ENCODE measurements around the gene ENOX2. TPM values are rescaled to one million over a fixed set of nuclear protein-coding genes. Genes with fewer than 3 reads are reported as not detected.

The ENOX2 gene
- total and polyA plus RNA-seq, 4 donors, result 9.0 to 39.6 (median 22.7) TPM

DNA sequence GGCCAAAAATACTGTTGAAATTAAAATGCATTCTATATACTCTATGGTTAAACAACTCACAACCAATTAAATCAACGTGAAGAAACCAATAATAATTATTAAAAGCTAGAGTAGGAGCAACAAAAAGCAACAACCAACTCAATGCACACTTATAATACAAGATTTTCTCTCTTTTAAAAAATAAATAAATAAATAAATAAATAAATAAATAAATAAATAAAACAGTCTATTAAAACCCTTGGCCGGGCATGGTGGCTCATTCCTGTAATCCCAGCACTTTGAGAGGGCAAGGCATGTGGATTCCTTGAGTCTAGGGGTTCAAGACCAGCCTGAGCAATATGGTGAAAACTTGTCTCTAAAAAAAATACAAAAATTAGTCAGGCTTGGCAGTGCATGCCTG lies 62.7 kb downstream of the ENOX2 start:
- intact Hi-C loops (cut with DNase I), result no loop called here
- Histone ChIP-seq H3K27me3 (ENCODE audit: control insufficient read depth in 1 of 2, insufficient read depth in 2 of 2, low read length in 1 of 2) (no peaks in the 10 kb centered on the region), H3K36me3 (ENCODE audit: control insufficient read depth in 1 of 2, insufficient read depth in 2 of 2, low read length in 1 of 2) (no peaks in the 10 kb centered on the region), H3K4me1 (ENCODE audit: control insufficient read depth in 1 of 2, insufficient read depth in 2 of 2, low read length in 2 of 2) (no peaks in the 10 kb centered on the region), H3K27ac (ENCODE audit: low read depth in 1 of 2, low read length in 2 of 2) (no peak overlapping the region), H3K4me3 (ENCODE audit: low read length in 2 of 2) (no peak overlapping the region), H3K9me3 (ENCODE audit: control insufficient read depth, low read length) (no peaks in the 10 kb centered on the region)
- 69 to 95% methylated on average over 2 of the region's 2 CpGs for WGBS, 2 donors
- no peak for ATAC-seq (ENCODE audit: low FRiP score)
- no peak for DNase-seq

DNA sequence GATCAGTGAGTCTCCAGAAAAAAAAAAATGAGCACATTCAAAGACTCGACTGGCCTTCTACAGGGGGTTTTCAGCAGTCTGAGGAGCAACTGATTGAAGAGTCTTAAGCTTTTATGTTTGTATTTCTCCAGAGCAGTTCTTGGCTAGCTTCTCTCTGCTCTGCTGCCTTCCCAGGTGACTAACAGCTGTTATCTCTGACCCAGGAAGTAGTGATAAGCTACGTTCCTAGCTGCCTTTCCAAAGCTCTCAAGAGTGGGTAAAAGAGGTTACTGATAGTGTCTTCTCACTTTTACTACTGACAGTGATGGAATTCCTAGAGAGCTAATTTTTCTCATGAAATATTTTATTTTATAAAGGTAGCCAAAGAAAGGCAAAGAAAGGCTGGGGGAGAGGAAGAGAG lies 66.6 kb downstream of the ENOX2 start:
- intact Hi-C loops (cut with DNase I), result no loop called here
- Histone ChIP-seq H3K9me3 (ENCODE audit: control insufficient read depth, low read length) (no peaks in the 10 kb centered on the region), H3K36me3 (ENCODE audit: control insufficient read depth in 1 of 2, insufficient read depth in 2 of 2, low read length in 1 of 2) (no peaks in the 10 kb centered on the region), H3K27ac (ENCODE audit: low read depth in 1 of 2, low read length in 2 of 2) (no peak overlapping the region), H3K27me3 (ENCODE audit: control insufficient read depth in 1 of 2, insufficient read depth in 2 of 2, low read length in 1 of 2) (no peaks in the 10 kb centered on the region), H3K4me3 (ENCODE audit: low read length in 2 of 2) (no peak overlapping the region), H3K4me1 (ENCODE audit: control insufficient read depth in 1 of 2, insufficient read depth in 2 of 2, low read length in 2 of 2) (peaks cover 0 to 2% of the 10 kb centered on the region in 2 donors)
- 15 to 16% methylated on average over 2 of the region's 2 CpGs for WGBS, 2 donors
- no peak for ATAC-seq (ENCODE audit: low FRiP score)
- DNase-seq, result no peak

DNA sequence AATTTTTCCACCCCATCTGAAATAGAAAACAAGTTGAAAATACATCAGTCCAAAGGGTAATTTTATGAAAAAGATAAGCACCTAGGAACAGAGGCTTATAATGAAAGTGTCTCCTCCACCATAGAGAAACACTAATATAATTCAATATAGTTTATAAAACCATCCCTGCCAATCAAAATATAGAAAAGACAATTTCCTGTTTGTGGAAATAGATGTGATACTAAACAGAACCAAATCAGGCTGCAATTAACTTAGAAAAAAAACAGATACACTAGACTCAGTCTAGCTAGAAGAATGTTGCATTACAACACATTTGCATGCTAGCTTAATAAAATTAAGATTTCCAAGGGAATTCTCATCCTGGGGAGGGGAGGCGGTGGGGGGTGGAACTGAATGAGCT lies 68.2 kb downstream of the ENOX2 start:
- no peaks in the 10 kb centered on the region for H3K27me3 ChIP-seq (ENCODE audit: control insufficient read depth in 1 of 2, insufficient read depth in 2 of 2, low read length in 1 of 2)
- peaks cover 0 to 2% of the 10 kb centered on the region in 2 donors for H3K4me1 ChIP-seq (ENCODE audit: control insufficient read depth in 1 of 2, insufficient read depth in 2 of 2, low read length in 2 of 2)
- intact Hi-C loops (cut with DNase I), result no loop called here
- 73 to 93% methylated on average over 1 of the region's 1 CpG for WGBS, 2 donors
- ATAC-seq (ENCODE audit: low FRiP score), result no peak
- no peak overlapping the region for H3K4me3 ChIP-seq (ENCODE audit: low read length in 2 of 2)
- no peaks in the 10 kb centered on the region for H3K36me3 ChIP-seq (ENCODE audit: control insufficient read depth in 1 of 2, insufficient read depth in 2 of 2, low read length in 1 of 2)
- DNase-seq, result no peak
- H3K27ac ChIP-seq (ENCODE audit: low read depth in 1 of 2, low read length in 2 of 2), result no peak overlapping the region
- no peaks in the 10 kb centered on the region for H3K9me3 ChIP-seq (ENCODE audit: control insufficient read depth, low read length)

DNA sequence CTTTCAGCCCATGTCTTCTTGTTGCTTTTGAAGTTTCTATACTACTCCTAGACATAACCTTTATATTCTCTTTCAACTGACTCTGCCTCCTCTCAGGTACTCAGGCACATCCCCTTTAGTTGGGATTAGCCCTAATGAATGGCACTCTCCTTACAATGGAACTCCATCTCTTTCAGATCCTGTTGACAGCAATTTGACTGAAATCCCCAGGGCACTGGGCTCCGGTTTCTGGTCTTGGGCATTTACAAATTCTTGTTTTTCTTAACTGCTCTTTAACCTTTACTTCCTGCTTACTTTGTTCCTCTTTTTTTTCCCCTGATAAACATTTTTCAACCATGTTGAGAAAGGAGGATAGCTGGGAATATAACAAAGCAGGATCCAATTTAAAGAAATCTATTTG lies 68.9 kb downstream of the ENOX2 start:
- H3K9me3 ChIP-seq (ENCODE audit: control insufficient read depth, low read length), result no peaks in the 10 kb centered on the region
- H3K4me3 ChIP-seq (ENCODE audit: low read length in 2 of 2), result no peak overlapping the region
- H3K27ac ChIP-seq (ENCODE audit: low read depth in 1 of 2, low read length in 2 of 2), result no peak overlapping the region
- intact Hi-C loops (cut with DNase I), result no loop called here
- peaks cover 0 to 2% of the 10 kb centered on the region in 2 donors for H3K4me1 ChIP-seq (ENCODE audit: control insufficient read depth in 1 of 2, insufficient read depth in 2 of 2, low read length in 2 of 2)
- DNase-seq (no peak), ATAC-seq (ENCODE audit: low FRiP score) (no peak)
- H3K27me3 ChIP-seq (ENCODE audit: control insufficient read depth in 1 of 2, insufficient read depth in 2 of 2, low read length in 1 of 2), result no peaks in the 10 kb centered on the region
- WGBS, 2 donors, result 22 to 56% methylated on average over 1 of the region's 1 CpG
- H3K36me3 ChIP-seq (ENCODE audit: control insufficient read depth in 1 of 2, insufficient read depth in 2 of 2, low read length in 1 of 2), result no peaks in the 10 kb centered on the region

DNA sequence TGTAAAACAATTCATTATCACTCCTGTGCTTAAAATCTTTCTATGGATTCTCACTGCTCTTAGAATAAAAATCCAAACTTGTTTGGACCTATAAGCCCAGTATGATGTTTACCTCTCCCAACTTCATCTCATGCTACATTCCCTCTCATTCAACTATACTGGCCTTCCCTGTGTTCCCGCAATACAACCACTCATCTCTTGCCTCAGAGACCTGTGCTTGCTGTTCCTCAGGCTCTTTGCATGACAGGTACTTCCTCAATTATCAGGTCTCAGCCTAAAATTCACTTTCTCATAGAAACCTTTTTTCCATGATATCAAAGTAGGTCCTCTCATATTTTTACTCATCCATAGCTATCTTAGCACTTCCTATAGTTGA lies 71.7 kb downstream of the ENOX2 start:
- H3K4me1 ChIP-seq (ENCODE audit: control insufficient read depth in 1 of 2, insufficient read depth in 2 of 2, low read length in 2 of 2), result peaks cover 2% of the 10 kb centered on the region in 2 donors
- DNase-seq, result no peak
- no peak overlapping the region for H3K4me3 ChIP-seq (ENCODE audit: low read length in 2 of 2)
- 81 to 99% methylated on average over 1 of the region's 1 CpG for WGBS, 2 donors
- H3K27me3 ChIP-seq (ENCODE audit: control insufficient read depth in 1 of 2, insufficient read depth in 2 of 2, low read length in 1 of 2), result no peaks in the 10 kb centered on the region
- no peaks in the 10 kb centered on the region for H3K36me3 ChIP-seq (ENCODE audit: control insufficient read depth in 1 of 2, insufficient read depth in 2 of 2, low read length in 1 of 2)
- intact Hi-C loops (cut with DNase I), result no loop called here
- H3K9me3 ChIP-seq (ENCODE audit: control insufficient read depth, low read length), result no peaks in the 10 kb centered on the region
- no peak for ATAC-seq (ENCODE audit: low FRiP score)
- no peak overlapping the region for H3K27ac ChIP-seq (ENCODE audit: low read depth in 1 of 2, low read length in 2 of 2)

DNA sequence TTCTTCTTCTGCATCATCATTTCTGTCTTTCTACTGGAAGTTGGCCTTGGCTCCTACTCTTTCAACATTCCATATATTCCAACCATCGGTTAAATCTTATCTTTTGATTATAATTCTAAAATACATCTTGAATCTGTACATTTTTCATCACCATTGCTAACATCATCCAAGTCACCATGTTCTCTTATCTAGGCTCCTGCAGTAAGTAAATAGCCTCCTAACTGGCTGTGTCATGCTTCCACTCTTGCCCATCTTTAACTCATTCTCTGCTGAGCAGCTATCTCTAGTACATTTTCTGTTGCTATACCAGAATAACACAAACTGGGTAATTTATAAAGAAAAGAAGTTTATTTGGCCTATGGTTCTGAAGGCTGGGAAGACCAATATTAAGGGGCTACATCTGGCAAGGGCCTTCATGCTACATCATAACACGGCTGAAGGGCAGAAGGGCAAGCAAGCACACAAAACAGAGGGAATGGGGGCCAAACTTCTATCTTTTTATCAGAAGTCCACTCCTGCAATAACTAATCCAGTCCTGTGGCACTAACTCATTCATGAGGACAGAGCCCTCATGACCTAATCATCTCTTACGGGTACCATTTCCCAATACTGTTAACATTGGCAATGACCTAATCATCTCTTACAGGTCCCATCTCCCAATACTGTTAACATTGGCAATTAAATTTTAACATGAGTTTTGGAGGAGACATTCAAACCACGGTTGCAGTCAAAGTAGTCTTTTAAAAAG lies 72.2 kb downstream of the ENOX2 start:
- DNase-seq (no peak), ATAC-seq (ENCODE audit: low FRiP score) (no peak)
- Histone ChIP-seq H3K4me3 (ENCODE audit: low read length in 2 of 2) (no peak overlapping the region), H3K27me3 (ENCODE audit: control insufficient read depth in 1 of 2, insufficient read depth in 2 of 2, low read length in 1 of 2) (no peaks in the 10 kb centered on the region), H3K9me3 (ENCODE audit: control insufficient read depth, low read length) (no peaks in the 10 kb centered on the region), H3K36me3 (ENCODE audit: control insufficient read depth in 1 of 2, insufficient read depth in 2 of 2, low read length in 1 of 2) (no peaks in the 10 kb centered on the region), H3K27ac (ENCODE audit: low read depth in 1 of 2, low read length in 2 of 2) (no peak overlapping the region), H3K4me1 (ENCODE audit: control insufficient read depth in 1 of 2, insufficient read depth in 2 of 2, low read length in 2 of 2) (peaks cover 2% of the 10 kb centered on the region in 2 donors)
- intact Hi-C loops (cut with DNase I), result no loop called here
- 65 to 82% methylated on average over 4 of the region's 4 CpGs for WGBS, 2 donors

DNA sequence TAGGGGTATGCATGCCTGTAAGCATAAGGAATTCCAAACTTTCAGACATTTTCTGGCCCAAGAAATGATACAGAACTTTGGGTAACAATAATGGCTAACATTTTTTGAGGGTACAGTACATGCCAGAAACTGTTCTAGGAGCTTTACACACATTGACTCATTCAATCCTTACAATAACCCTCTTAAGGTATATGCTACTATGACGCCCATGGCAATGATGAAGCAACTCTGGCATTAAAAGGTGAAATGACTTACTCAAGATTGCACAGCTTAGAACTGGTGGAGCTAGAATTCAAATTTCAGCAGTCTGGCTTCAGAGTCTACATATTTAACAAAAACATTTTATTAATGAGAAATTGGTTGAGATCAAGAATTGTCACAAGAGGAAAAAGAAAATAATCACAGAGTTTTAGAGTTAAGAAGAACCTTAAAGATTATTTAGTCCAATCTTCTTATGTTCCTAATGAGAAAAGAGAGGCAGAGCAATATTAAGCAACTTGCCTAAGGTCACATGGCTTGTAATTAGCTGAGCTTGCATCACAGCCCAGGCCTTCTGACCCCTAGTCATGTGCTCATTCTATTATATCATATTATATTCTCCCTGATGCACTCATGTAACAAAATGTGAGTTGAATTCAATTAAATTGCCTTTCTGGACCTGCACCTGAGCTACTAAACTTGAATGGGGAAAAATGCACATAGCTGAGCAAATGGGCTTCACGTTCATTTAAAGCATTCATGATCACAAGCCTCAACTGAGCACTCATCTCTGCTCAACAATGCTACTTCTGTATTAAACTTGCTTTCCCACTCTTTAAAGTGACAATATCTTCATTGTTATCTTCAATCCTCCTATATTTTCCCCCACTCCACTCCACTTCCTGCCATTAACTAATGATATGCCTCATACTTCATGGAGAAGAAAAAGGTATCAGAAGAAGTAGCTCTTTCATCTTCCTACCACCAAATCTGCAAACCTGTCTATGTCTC lies 73.2 kb downstream of the ENOX2 start:
- Histone ChIP-seq H3K4me1 (ENCODE audit: control insufficient read depth in 1 of 2, insufficient read depth in 2 of 2, low read length in 2 of 2) (peaks cover 2% of the 10 kb centered on the region in 2 donors), H3K4me3 (ENCODE audit: low read length in 2 of 2) (no peak overlapping the region), H3K36me3 (ENCODE audit: control insufficient read depth in 1 of 2, insufficient read depth in 2 of 2, low read length in 1 of 2) (no peaks in the 10 kb centered on the region), H3K9me3 (ENCODE audit: control insufficient read depth, low read length) (no peaks in the 10 kb centered on the region), H3K27ac (ENCODE audit: low read depth in 1 of 2, low read length in 2 of 2) (no peak overlapping the region), H3K27me3 (ENCODE audit: control insufficient read depth in 1 of 2, insufficient read depth in 2 of 2, low read length in 1 of 2) (no peaks in the 10 kb centered on the region)
- intact Hi-C loops (cut with DNase I), result no loop called here
- ATAC-seq (ENCODE audit: low FRiP score) (no peak), DNase-seq (no peak)
- WGBS, 2 donors, result 62 to 97% methylated on average over 2 of the region's 2 CpGs

DNA sequence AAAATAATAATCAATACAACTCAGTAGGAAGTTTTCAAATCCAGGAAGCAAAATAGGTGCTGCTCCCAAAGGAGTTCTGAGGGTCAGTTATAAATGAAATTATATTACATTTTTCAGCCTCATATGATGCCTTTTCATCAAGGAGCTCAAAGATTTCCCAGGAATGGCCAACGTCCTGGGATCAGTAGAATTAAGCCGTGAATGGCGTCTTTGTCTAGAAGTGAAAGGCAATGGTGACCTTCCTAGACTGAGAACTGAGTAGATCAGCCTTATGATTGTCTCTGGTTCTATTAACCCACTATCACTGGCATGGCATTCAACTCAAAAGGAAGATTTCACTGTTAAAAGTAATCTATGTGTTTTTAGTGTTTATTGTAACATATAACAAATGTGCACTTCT lies 74.4 kb downstream of the ENOX2 start:
- Histone ChIP-seq H3K27ac (ENCODE audit: low read depth in 1 of 2, low read length in 2 of 2) (no peak overlapping the region), H3K36me3 (ENCODE audit: control insufficient read depth in 1 of 2, insufficient read depth in 2 of 2, low read length in 1 of 2) (no peaks in the 10 kb centered on the region), H3K4me1 (ENCODE audit: control insufficient read depth in 1 of 2, insufficient read depth in 2 of 2, low read length in 2 of 2) (peaks cover 2% of the 10 kb centered on the region in 2 donors), H3K4me3 (ENCODE audit: low read length in 2 of 2) (no peak overlapping the region), H3K9me3 (ENCODE audit: control insufficient read depth, low read length) (no peaks in the 10 kb centered on the region), H3K27me3 (ENCODE audit: control insufficient read depth in 1 of 2, insufficient read depth in 2 of 2, low read length in 1 of 2) (no peaks in the 10 kb centered on the region)
- DNase-seq, result no peak
- 74 to 94% methylated on average over 3 of the region's 3 CpGs for WGBS, 2 donors
- intact Hi-C loops (cut with DNase I), result no loop called here
- ATAC-seq (ENCODE audit: low FRiP score), result no peak
